T-cell (primary cell): ENCODE results near the gene APOBEC3H. TPM values are rescaled to one million over a fixed set of nuclear protein-coding genes. Genes with fewer than 3 reads are reported as not detected.
A peak's percentile ranks its signal among the peaks of the same experiment; 100 is the strongest.

ENCODE experiments used
- ATAC-seq, 4 experiments: fragments of 200-7000 bp in 3 of 4; fragments of 150-1000 bp in 1 of 4; cut with Tn5 transposase; replicated peaks in 1 of 4; 1 replicate in 3 of 4; 2 replicates in 1 of 4; pipeline ENCODE4 v1.10.0; 2021; ENCODE audit warnings: moderate library complexity in 3 of 4, mild to moderate bottlenecking in 2 of 4, moderate number of reproducible peaks in 1 of 4
- CTCF ChIA-PET, 2 donors: fragments of 300-600 bp; sonication (Branson Sonifier 250); formaldehyde crosslinking; loops; one replicate each; lab custom pipeline; 2022; ENCODE audit warnings: antibody characterized with exemption in 2 of 2; lab: Charles Lee
- POLR2A ChIA-PET, 2 donors: fragments of 300-600 bp; sonication (Branson Sonifier 250); formaldehyde crosslinking; loops; one replicate each; lab custom pipeline; 2022; ENCODE audit warnings: antibody characterized with exemption in 2 of 2; lab: Charles Lee
- DNase-seq, 35 experiments: peaks; one replicate each; pipeline versions ENCODE4 v3.0.0 to v3.0.0-alpha.2; 2013 to 2023
- H3K27ac ChIP-seq: one replicate; pipeline ENCODE4 v1.5.1; 2013; ENCODE audit warnings: low read length
- H3K27me3 ChIP-seq, 2 experiments: replicated peaks in 1 of 2; 1 replicate in 1 of 2; 2 replicates in 1 of 2; pipeline versions ENCODE4 v1.6.1 to v1.7.0; 2013; ENCODE audit warnings: low read length in 1 of 2, mixed read lengths in 1 of 2; ENCODE audit not compliant: control insufficient read depth in 2 of 2, insufficient read depth in 2 of 2; ENCODE audit errors: extremely low read depth in 1 of 2
- H3K36me3 ChIP-seq, 2 donors: 1 replicate in 1 of 2; 2 replicates in 1 of 2; pipeline versions ENCODE4 v1.6.1 to v1.7.0; 2013; ENCODE audit warnings: low read length in 1 of 2; ENCODE audit not compliant: control insufficient read depth in 2 of 2, insufficient read depth in 1 of 2; ENCODE audit errors: extremely low read depth in 1 of 2
- H3K4me1 ChIP-seq, 2 experiments: 1 replicate in 1 of 2; 2 replicates in 1 of 2; pipeline versions ENCODE4 v1.6.1 to v1.7.0; 2013; ENCODE audit warnings: low read length in 2 of 2, mixed read lengths in 1 of 2; ENCODE audit not compliant: insufficient read depth in 2 of 2, control insufficient read depth in 1 of 2; ENCODE audit errors: extremely low read depth in 1 of 2
- H3K4me3 ChIP-seq, 2 donors: 1 replicate in 1 of 2; 2 replicates in 1 of 2; pipeline versions ENCODE4 v1.5.1 to v1.7.0; 2013; ENCODE audit warnings: mild to moderate bottlenecking in 2 of 2, low read length in 1 of 2, moderate library complexity in 1 of 2; ENCODE audit not compliant: control insufficient read depth in 1 of 2; ENCODE audit errors: extremely low read depth in 1 of 2
- H3K9me3 ChIP-seq: 2 replicates; pipeline ENCODE4 v1.7.0; 2013
- H3K27ac Mint-ChIP-seq, 2 donors: one replicate each; pipeline ENCODE4 v1.8.0; 2020 to 2021; ENCODE audit warnings: mild to moderate bottlenecking in 2 of 2, mixed read lengths in 2 of 2
- H3K27me3 Mint-ChIP-seq, 2 donors: one replicate each; pipeline ENCODE4 v1.8.0; 2021 to 2022; ENCODE audit warnings: mixed read lengths in 2 of 2
- H3K36me3 Mint-ChIP-seq: one replicate; pipeline ENCODE4 v1.8.0; 2021; ENCODE audit warnings: mixed read lengths
- H3K4me1 Mint-ChIP-seq, 3 donors: one replicate each; pipeline ENCODE4 v1.8.0; 2020 to 2022; ENCODE audit warnings: mixed read lengths in 3 of 3, mild to moderate bottlenecking in 1 of 3
- H3K4me3 Mint-ChIP-seq, 3 donors: one replicate each; pipeline ENCODE4 v1.8.0; 2020 to 2022; ENCODE audit warnings: mild to moderate bottlenecking in 3 of 3, mixed read lengths in 3 of 3, moderate library complexity in 3 of 3
- H3K9me3 Mint-ChIP-seq, 3 donors: one replicate each; pipeline ENCODE4 v1.8.0; 2020 to 2022; ENCODE audit warnings: mixed read lengths in 3 of 3
- WGBS: methylation state at CpG from one replicate; pipeline ENCODE4 v1.1.5; 2013; ENCODE audit warnings: missing lambda C conversion rate; ENCODE audit not compliant: insufficient coverage; 5-methylcytosine and 5-hydroxymethylcytosine counted together
- total RNA-seq, 35 experiments: library from RNA in 6 of 35; stranded (reverse) in 6 of 35; fragments of 120-200 nt in 1 of 35; gene quantifications; one replicate each; pipeline versions ENCODE4 v1.2.1 to v1.2.4 and lab custom pipeline; 2013 to 2026

The APOBEC3H gene
- total RNA-seq, 5 donors from 2014 or later (not counting 1 experiment from before 2014, with no cell fraction given) = 1.1 to 6.9 (median 6.1) TPM

- ATAC-seq (no peak), DNase-seq (peak in 21 of 35 experiments; percentile 9 to 62 (median 38))
- H3K4me1 ChIP-seq = peaks cover 4 to 83% of the 10 kb centered on the region in 2 experiments
- 37% methylated on average over 7 of the region's 9 CpGs for WGBS
- H3K27ac ChIP-seq = peak overlapping the region; percentile 89
- ChIA-PET POLR2A (interaction anchor here in 1 of 2 donors (0.7 to 1.1 kb wide), 4 partner anchors 10 to 161 kb away, joined by 3 to 4 read pairs (median 3); no protein-coding TSS in a partner anchor), CTCF (interaction anchor here (0.6 to 1.1 kb wide), 2 partner anchors 14 to 306 kb away, joined by 3 to 7 read pairs; no protein-coding TSS in a partner anchor)
- H3K27me3 ChIP-seq = peaks cover 0 to 3% of the 10 kb centered on the region in 2 experiments
- H3K27ac Mint-ChIP-seq = peak overlapping the region; percentile 75 to 85
- H3K4me1 Mint-ChIP-seq = peaks cover 41 to 67% (median 55%) of the 10 kb centered on the region in 3 donors
- peak overlapping the region in 1 of 2 donors; percentile 15 for H3K4me3 ChIP-seq
- H3K9me3 ChIP-seq = no peaks in the 10 kb centered on the region
- H3K27me3 Mint-ChIP-seq = no peaks in the 10 kb centered on the region
- peaks cover 6 to 44% of the 10 kb centered on the region in 2 donors for H3K36me3 ChIP-seq
- peak overlapping the region in 2 of 3 donors; percentile 39 to 57 for H3K4me3 Mint-ChIP-seq
- peaks cover 23% of the 10 kb centered on the region for H3K36me3 Mint-ChIP-seq
- no peaks in the 10 kb centered on the region for H3K9me3 Mint-ChIP-seq
Observed at GRCh38 chr22:39080052-39080762, 16.8 kb upstream of the APOBEC3H start.

- Histone ChIP-seq H3K4me1 (peaks cover 4 to 90% of the 10 kb centered on the region in 2 experiments), H3K4me3 (peak overlapping the region in 1 of 2 donors; percentile 15), H3K27me3 (peaks cover 0 to 3% of the 10 kb centered on the region in 2 experiments), H3K27ac (peak overlapping the region; percentile 89), H3K9me3 (no peaks in the 10 kb centered on the region), H3K36me3 (peaks cover 6 to 45% of the 10 kb centered on the region in 2 donors)
- ATAC-seq (no peak), DNase-seq (no peak)
- CTCF ChIA-PET = interaction anchor here (0.6 to 1.1 kb wide), 2 partner anchors 14 to 305 kb away, joined by 3 to 7 read pairs; no protein-coding TSS in a partner anchor
- POLR2A ChIA-PET = interaction anchor here in 1 of 2 donors (1.0 to 1.1 kb wide), 2 partner anchors 17 to 18 kb away, joined by 3 read pairs; no protein-coding TSS in a partner anchor
- Mint-ChIP-seq H3K4me1 (peaks cover 45 to 68% (median 52%) of the 10 kb centered on the region in 3 donors), H3K27me3 (no peaks in the 10 kb centered on the region), H3K27ac (peak overlapping the region; percentile 71 to 76), H3K36me3 (peaks cover 23% of the 10 kb centered on the region), H3K9me3 (no peaks in the 10 kb centered on the region), H3K4me3 (peak overlapping the region in 2 of 3 donors; percentile 8 to 42)
- 82% methylated on average over 7 of the region's 12 CpGs for WGBS
Observed at GRCh38 chr22:39081016-39081415, 16.0 kb upstream of the APOBEC3H start.

GRCh38 chr22:39081598-39081997 lies 15.4 kb upstream of the APOBEC3H start:
- Mint-ChIP-seq H3K27ac (peak overlapping the region; percentile 71 to 72), H3K9me3 (no peaks in the 10 kb centered on the region), H3K4me1 (peaks cover 46 to 67% (median 51%) of the 10 kb centered on the region in 3 donors), H3K27me3 (no peaks in the 10 kb centered on the region), H3K36me3 (peaks cover 28% of the 10 kb centered on the region), H3K4me3 (peak overlapping the region in 2 of 3 donors; percentile 8 to 24)
- H3K4me1 ChIP-seq = peaks cover 4 to 91% of the 10 kb centered on the region in 2 experiments
- no peak overlapping the region for H3K4me3 ChIP-seq
- CTCF ChIA-PET = no interaction called here
- H3K36me3 ChIP-seq = peaks cover 6 to 50% of the 10 kb centered on the region in 2 donors
- POLR2A ChIA-PET = no interaction called here
- H3K27ac ChIP-seq = peak overlapping the region; percentile 89
- DNase-seq (no peak), ATAC-seq (no peak)
- 53% methylated on average over 4 of the region's 8 CpGs for WGBS
- H3K9me3 ChIP-seq = no peaks in the 10 kb centered on the region
- peaks cover 0 to 3% of the 10 kb centered on the region in 2 experiments for H3K27me3 ChIP-seq

DNA sequence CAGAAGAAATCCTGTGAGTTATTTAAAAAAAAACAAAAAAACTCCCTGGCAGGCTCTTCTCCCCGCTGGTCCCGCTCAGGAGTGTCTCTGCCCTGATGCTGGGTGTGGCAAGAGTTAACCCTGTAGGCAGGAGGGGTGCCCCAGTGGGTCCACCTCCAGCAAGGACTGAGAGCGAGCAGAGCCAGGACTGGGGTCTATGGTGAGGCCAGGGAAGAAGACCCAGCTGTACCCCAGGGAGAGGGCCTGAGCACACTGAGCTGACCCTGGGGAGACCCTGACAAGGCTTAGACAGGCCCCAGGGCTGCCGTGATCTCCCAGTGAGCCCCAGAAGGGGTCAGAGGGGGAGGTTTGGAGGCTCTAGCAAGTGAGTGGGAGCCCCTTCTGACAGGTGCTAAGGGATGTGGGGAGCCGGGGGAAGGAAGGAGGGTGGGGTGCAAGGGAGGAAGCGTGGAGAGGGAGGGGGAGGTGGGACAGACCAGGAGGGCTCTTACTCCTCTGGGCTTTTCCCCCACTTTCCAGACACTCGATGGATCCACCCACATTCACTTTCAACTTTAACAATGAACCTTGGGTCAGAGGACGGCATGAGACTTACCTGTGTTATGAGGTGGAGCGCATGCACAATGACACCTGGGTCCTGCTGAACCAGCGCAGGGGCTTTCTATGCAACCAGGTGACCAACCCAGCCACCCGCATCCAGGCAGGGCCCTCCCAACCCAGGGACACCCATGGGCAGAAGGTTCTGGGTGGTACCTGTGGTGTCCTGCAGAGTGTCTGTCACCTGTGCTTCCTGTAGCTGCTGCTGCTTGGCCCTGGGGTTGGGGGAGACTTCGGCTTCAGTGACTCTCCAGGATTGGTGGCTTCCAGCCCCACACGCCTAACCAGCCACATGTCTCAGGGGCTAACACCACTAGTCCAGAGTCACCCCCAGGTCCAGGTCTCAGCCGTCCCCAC lies 13.6 kb upstream of the APOBEC3H start:
- WGBS = 67% methylated on average over 4 of the region's 14 CpGs
- POLR2A ChIA-PET = no interaction called here
- Histone ChIP-seq H3K27ac (peak overlapping the region; percentile 19), H3K9me3 (no peaks in the 10 kb centered on the region), H3K4me3 (no peak overlapping the region), H3K4me1 (peaks cover under 1 to 94% of the 10 kb centered on the region in 2 experiments), H3K36me3 (peaks cover 6 to 57% of the 10 kb centered on the region in 2 donors), H3K27me3 (peaks cover 0 to 3% of the 10 kb centered on the region in 2 experiments)
- no peak for DNase-seq
- H3K36me3 Mint-ChIP-seq = peaks cover 40% of the 10 kb centered on the region
- no peak overlapping the region for H3K4me3 Mint-ChIP-seq
- H3K27me3 Mint-ChIP-seq = no peaks in the 10 kb centered on the region
- CTCF ChIA-PET = no interaction called here
- no peaks in the 10 kb centered on the region for H3K9me3 Mint-ChIP-seq
- no peak for ATAC-seq
- H3K4me1 Mint-ChIP-seq = peaks cover 47 to 71% (median 49%) of the 10 kb centered on the region in 3 donors
- H3K27ac Mint-ChIP-seq = peak overlapping the region; percentile 63 to 68

GRCh38 chr22:39084666-39085065 lies 12.4 kb upstream of the APOBEC3H start:
- CTCF ChIA-PET = no interaction called here
- DNase-seq (no peak), ATAC-seq (no peak)
- Histone ChIP-seq H3K4me3 (no peak overlapping the region), H3K4me1 (peaks cover 1 to 96% of the 10 kb centered on the region in 2 experiments), H3K27me3 (peaks cover 0 to 3% of the 10 kb centered on the region in 2 experiments), H3K9me3 (no peaks in the 10 kb centered on the region), H3K36me3 (peaks cover 6 to 52% of the 10 kb centered on the region in 2 donors), H3K27ac (no peak overlapping the region)
- H3K4me1 Mint-ChIP-seq = peaks cover 55 to 78% (median 61%) of the 10 kb centered on the region in 3 donors
- H3K9me3 Mint-ChIP-seq = no peaks in the 10 kb centered on the region
- peak overlapping the region in 1 of 2 donors; percentile 43 for H3K27ac Mint-ChIP-seq
- H3K36me3 Mint-ChIP-seq = peaks cover 41% of the 10 kb centered on the region
- H3K4me3 Mint-ChIP-seq = no peak overlapping the region
- over 99% methylated on average over 8 of the region's 8 CpGs for WGBS
- POLR2A ChIA-PET = interaction anchor here in 1 of 2 donors (0.6 kb wide), 1 partner anchor 75 kb away, joined by 3 read pairs; no protein-coding TSS in a partner anchor
- no peaks in the 10 kb centered on the region for H3K27me3 Mint-ChIP-seq
